Measurements from ENCODE around the gene STIP1. TPM values are rescaled to one million over a fixed set of nuclear protein-coding genes. Genes with fewer than 3 reads are reported as not detected.

STIP1 gene
- total RNA-seq, 2 donors from 2014 or later = 66.9 to 69.1 TPM

DNA sequence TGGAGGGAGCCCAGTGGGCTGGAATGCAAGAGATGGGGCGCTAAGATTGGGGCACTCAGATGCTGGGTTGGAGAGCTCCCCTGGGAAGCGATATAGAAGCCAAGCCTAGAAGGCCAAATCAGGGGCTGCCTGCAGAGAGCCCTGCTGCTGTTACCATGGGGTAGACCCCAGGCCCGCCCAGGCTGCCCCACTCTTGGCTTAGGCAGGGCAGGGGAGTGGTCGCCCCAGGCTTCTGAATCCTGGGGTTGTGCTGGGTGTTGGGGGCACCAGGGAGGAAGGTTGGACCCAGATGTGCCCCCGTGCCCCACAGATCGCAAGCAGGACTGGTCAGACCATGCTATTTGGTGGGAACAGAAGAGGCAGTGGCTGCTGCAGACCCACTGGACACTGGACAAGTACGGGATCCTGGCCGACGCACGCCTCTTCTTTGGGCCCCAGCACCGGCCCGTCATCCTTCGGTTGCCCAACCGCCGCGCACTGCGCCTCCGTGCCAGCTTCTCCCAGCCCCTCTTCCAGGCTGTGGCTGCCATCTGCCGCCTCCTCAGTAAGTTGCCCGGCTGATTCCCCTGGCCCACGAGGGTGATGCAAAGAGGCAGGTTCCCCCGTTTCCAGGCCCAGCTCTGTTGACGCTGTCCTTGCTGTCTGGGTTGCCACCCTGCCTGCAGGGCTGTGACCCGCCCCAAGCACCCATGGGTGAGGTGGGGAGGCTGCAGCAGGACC, 24.5 kb downstream of the STIP1 start:
- DNase-seq (no peak), ATAC-seq (no peak)
- Mint-ChIP-seq H3K4me1 (peaks cover 40% of the 10 kb centered on the region), H3K36me3 (ENCODE audit: low read depth) (peaks cover 4% of the 10 kb centered on the region), H3K27me3 (no peaks in the 10 kb centered on the region), H3K4me3 (no peak overlapping the region), H3K27ac (peak overlapping the region; percentile 24)
- no peaks in the 10 kb centered on the region for H3K9me3 ChIP-seq (ENCODE audit: control insufficient read depth, low read length, poor library complexity, severe bottlenecking)

DNA sequence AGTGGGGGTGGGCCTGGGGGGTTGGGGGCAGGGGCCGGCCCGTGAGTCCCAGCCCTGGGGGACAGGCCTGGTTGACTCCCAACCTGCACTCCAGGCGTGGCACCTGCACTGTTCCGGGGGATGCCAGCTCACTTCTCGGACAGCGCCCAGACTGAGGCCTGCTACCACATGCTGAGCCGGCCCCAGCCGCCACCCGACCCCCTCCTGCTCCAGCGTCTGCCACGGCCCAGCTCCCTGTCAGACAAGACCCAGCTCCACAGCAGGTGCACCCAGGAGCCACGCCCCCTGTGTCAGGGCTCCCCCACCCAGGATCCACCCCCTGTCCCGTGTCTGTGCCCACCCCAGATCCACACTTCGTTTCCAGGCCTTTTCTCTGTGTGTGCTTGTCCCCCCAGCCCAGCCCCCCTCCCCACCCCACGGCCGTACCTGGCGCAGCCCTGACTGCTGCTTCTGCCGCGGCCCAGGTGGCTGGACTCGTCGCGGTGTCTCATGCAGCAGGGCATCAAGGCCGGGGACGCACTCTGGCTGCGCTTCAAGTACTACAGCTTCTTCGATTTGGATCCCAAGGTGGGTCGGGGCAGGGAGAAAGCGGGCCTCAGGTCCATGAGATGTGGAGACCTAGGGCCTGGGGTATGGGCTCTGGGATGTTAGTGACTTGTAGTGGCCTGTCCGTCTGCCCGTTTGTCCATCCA, 25.4 kb downstream of the STIP1 start:
- H3K4me3 Mint-ChIP-seq = no peak overlapping the region
- ATAC-seq (no peak), DNase-seq (no peak)
- H3K9me3 ChIP-seq (ENCODE audit: control insufficient read depth, low read length, poor library complexity, severe bottlenecking) = no peaks in the 10 kb centered on the region
- peaks cover 35% of the 10 kb centered on the region for H3K4me1 Mint-ChIP-seq
- peaks cover 4% of the 10 kb centered on the region for H3K36me3 Mint-ChIP-seq (ENCODE audit: low read depth)
- peak overlapping the region; percentile 24 for H3K27ac Mint-ChIP-seq
- H3K27me3 Mint-ChIP-seq = no peaks in the 10 kb centered on the region

DNA sequence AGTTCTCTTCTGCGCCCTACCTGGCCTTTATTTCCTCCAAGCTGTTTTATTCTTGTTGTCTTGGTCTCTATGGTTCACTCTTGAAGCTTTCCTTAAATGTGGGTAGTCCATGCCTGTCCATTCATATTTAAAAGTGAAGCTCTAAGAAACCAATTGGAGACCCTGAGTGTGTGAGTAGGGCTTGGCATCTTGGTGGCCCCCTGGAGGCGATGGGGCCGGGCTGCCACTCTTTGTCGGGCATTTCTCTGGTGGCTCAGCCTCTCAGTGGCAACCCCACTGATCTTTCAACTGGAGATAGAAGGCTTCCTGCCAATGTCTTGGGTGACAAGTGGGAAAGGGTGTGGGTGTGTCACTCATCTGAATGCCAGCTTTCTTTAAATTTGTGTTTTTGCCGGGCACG, 30.9 kb downstream of the STIP1 start:
- ATAC-seq (no peak), DNase-seq (no peak)
- Mint-ChIP-seq H3K36me3 (ENCODE audit: low read depth) (peaks cover 2% of the 10 kb centered on the region), H3K4me3 (no peak overlapping the region), H3K27me3 (no peaks in the 10 kb centered on the region), H3K4me1 (peaks cover 19% of the 10 kb centered on the region), H3K27ac (peak overlapping the region; percentile 9)
- no peaks in the 10 kb centered on the region for H3K9me3 ChIP-seq (ENCODE audit: control insufficient read depth, low read length, poor library complexity, severe bottlenecking)

DNA sequence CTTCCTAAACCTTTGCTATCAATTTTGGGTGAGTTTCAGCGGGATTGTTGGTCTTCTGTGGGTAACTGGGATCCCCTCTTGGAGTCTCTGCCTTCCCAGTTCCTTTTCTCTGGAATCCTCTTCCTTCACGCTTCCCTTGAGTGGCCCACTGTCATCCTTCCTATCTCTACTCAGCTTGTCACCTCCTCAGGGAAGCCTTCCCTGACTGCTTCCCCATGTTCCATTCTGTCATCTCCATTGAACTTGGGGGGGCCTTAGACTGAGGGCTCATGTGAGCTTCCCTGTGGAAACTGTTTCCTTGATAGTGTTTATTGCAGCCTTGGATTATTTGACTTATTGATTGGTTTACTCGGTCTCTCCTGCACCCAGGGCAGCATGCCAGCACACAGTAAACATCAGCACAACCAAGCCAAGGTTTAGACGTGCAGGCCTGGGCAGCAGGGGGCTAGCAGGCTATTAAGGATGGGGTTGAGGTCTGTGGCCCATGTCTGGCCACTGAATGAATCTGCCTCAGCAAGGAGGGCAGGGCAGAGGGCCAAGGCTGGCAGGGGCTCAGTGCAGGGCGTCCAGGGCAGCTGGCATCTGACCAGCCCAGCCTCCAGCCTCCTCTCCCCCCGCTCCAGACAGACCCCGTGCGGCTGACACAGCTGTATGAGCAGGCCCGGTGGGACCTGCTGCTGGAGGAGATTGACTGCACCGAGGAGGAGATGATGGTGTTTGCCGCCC, 32.8 kb downstream of the STIP1 start:
- DNase-seq = no peak
- H3K27ac Mint-ChIP-seq = no peak overlapping the region
- H3K9me3 ChIP-seq (ENCODE audit: control insufficient read depth, low read length, poor library complexity, severe bottlenecking) = no peaks in the 10 kb centered on the region
- H3K27me3 Mint-ChIP-seq = no peaks in the 10 kb centered on the region
- no peak overlapping the region for H3K4me3 Mint-ChIP-seq
- peaks cover 1% of the 10 kb centered on the region for H3K36me3 Mint-ChIP-seq (ENCODE audit: low read depth)
- no peak for ATAC-seq
- H3K4me1 Mint-ChIP-seq = peaks cover 13% of the 10 kb centered on the region

DNA sequence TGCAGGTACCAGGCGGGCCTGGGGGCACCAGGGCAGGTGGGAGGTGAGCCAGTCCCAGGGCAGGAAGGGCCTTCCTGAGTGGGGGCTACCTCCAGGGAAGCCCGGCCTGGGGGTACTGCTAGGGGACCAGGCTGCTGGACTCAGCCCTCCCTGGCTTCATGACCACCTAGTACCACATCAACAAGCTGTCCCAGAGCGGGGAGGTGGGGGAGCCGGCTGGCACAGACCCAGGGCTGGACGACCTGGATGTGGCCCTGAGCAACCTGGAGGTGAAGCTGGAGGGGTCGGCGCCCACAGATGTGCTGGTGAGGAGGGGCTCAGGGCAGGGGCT, 33.3 kb downstream of the STIP1 start:
- ATAC-seq (no peak), DNase-seq (no peak)
- Mint-ChIP-seq H3K4me3 (no peak overlapping the region), H3K36me3 (ENCODE audit: low read depth) (no peaks in the 10 kb centered on the region), H3K27me3 (no peaks in the 10 kb centered on the region), H3K4me1 (peaks cover 11% of the 10 kb centered on the region), H3K27ac (no peak overlapping the region)
- no peaks in the 10 kb centered on the region for H3K9me3 ChIP-seq (ENCODE audit: control insufficient read depth, low read length, poor library complexity, severe bottlenecking)

DNA sequence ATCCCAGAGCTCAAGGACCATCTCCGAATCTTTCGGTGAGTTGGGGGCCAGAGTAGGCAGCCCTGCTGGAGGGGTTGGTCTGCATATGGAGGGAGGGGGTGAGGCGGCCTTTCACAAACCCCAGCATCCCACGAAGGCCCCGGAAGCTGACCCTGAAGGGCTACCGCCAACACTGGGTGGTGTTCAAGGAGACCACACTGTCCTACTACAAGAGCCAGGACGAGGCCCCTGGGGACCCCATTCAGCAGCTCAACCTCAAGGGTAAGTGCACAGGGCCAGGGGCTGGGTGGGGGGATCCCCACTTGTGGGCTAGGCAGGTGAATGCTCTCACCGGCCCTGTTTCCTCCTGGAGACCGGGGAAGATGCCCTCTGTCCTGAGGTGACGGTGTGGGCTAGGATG, 33.8 kb downstream of the STIP1 start:
- ATAC-seq = no peak
- no peak for DNase-seq
- peaks cover 11% of the 10 kb centered on the region for H3K4me1 Mint-ChIP-seq
- no peak overlapping the region for H3K4me3 Mint-ChIP-seq
- no peak overlapping the region for H3K27ac Mint-ChIP-seq
- no peaks in the 10 kb centered on the region for H3K27me3 Mint-ChIP-seq
- H3K9me3 ChIP-seq (ENCODE audit: control insufficient read depth, low read length, poor library complexity, severe bottlenecking) = no peaks in the 10 kb centered on the region
- H3K36me3 Mint-ChIP-seq (ENCODE audit: low read depth) = no peaks in the 10 kb centered on the region

DNA sequence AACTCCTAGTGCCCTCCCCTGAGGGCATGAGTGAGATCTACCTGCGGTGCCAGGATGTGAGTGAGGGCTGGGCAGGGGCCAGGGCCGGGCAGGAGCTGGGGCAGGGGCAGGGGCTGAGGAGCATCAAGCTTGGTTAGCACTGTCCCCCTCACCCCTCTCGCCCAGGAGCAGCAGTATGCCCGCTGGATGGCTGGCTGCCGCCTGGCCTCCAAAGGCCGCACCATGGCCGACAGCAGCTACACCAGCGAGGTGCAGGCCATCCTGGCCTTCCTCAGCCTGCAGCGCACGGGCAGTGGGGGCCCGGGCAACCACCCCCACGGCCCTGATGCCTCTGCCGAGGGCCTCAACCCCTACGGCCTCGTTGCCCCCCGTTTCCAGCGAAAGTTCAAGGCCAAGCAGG, 34.3 kb downstream of the STIP1 start:
- DNase-seq (no peak), ATAC-seq (no peak)
- no peaks in the 10 kb centered on the region for H3K27me3 Mint-ChIP-seq
- no peaks in the 10 kb centered on the region for H3K36me3 Mint-ChIP-seq (ENCODE audit: low read depth)
- no peak overlapping the region for H3K27ac Mint-ChIP-seq
- no peaks in the 10 kb centered on the region for H3K9me3 ChIP-seq (ENCODE audit: control insufficient read depth, low read length, poor library complexity, severe bottlenecking)
- peaks cover 8% of the 10 kb centered on the region for H3K4me1 Mint-ChIP-seq
- H3K4me3 Mint-ChIP-seq = no peak overlapping the region

DNA sequence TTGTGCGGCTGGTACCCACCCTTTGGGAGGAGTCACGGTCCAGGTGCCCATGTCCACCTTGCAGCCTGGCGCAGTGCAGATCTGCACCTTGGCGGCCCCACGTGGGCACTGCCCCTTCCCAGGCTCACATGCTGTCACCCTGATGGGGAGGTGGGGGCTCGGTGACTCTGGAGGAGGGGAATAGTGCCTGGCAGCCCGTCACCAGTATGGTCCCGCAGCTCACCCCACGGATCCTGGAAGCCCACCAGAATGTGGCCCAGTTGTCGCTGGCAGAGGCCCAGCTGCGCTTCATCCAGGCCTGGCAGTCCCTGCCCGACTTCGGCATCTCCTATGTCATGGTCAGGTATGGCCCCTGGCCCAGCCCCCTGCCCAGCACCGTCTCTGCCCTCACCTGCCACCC, 34.8 kb downstream of the STIP1 start:
- DNase-seq (no peak), ATAC-seq (no peak)
- Mint-ChIP-seq H3K4me3 (no peak overlapping the region), H3K27me3 (no peaks in the 10 kb centered on the region), H3K4me1 (peaks cover 10% of the 10 kb centered on the region), H3K36me3 (ENCODE audit: low read depth) (no peaks in the 10 kb centered on the region), H3K27ac (no peak overlapping the region)
- H3K9me3 ChIP-seq (ENCODE audit: control insufficient read depth, low read length, poor library complexity, severe bottlenecking) = no peaks in the 10 kb centered on the region

DNA sequence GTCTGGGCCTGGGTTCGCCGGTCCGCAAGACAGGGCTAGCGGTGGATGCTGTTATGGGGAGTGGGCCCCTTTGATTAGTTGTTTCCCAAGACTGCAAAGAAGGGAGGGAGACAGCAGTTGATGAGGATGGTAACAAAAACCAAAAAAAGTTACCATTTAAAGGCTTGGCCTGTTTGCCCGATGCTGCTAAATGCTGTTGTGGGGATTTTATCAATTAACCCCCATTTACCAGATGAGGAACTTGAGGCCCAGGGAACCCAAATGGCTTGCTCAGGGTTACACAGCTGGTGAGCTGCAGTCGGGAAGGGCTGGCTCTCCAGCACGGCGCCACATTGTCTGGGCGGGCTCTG, 36.7 kb downstream of the STIP1 start:
- no peaks in the 10 kb centered on the region for H3K36me3 Mint-ChIP-seq (ENCODE audit: low read depth)
- H3K27me3 Mint-ChIP-seq = no peaks in the 10 kb centered on the region
- H3K27ac Mint-ChIP-seq = no peak overlapping the region

DNA sequence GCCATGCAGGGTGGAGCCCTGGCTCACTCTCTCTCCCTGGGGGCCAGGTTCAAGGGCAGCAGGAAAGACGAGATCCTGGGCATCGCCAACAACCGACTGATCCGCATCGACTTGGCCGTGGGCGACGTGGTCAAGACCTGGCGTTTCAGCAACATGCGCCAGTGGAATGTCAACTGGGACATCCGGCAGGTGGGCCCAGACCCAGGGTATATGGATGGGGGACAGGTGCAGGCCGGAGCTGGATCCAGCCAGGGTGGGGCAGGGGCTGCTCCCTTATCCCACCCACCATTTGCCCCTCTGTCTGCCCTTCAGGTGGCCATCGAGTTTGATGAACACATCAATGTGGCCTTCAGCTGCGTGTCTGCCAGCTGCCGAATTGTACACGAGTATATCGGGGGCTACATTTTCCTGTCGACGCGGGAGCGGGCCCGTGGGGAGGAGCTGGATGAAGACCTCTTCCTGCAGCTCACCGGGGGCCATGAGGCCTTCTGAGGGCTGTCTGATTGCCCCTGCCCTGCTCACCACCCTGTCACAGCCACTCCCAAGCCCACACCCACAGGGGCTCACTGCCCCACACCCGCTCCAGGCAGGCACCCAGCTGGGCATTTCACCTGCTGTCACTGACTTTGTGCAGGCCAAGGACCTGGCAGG, 37.2 kb downstream of the STIP1 start:
- no peaks in the 10 kb centered on the region for H3K9me3 ChIP-seq (ENCODE audit: control insufficient read depth, low read length, poor library complexity, severe bottlenecking)
- DNase-seq (no peak), ATAC-seq (no peak)
- Mint-ChIP-seq H3K4me3 (no peak overlapping the region), H3K27me3 (no peaks in the 10 kb centered on the region), H3K4me1 (peaks cover 21% of the 10 kb centered on the region), H3K36me3 (ENCODE audit: low read depth) (no peaks in the 10 kb centered on the region), H3K27ac (no peak overlapping the region)

More for the DNA sequence above, 36.7 kb downstream of the STIP1 start:
- DNase-seq (no peak), ATAC-seq (no peak)
- peaks cover 19% of the 10 kb centered on the region for H3K4me1 Mint-ChIP-seq
- no peaks in the 10 kb centered on the region for H3K9me3 ChIP-seq (ENCODE audit: control insufficient read depth, low read length, poor library complexity, severe bottlenecking)
- no peak overlapping the region for H3K4me3 Mint-ChIP-seq

DNA sequence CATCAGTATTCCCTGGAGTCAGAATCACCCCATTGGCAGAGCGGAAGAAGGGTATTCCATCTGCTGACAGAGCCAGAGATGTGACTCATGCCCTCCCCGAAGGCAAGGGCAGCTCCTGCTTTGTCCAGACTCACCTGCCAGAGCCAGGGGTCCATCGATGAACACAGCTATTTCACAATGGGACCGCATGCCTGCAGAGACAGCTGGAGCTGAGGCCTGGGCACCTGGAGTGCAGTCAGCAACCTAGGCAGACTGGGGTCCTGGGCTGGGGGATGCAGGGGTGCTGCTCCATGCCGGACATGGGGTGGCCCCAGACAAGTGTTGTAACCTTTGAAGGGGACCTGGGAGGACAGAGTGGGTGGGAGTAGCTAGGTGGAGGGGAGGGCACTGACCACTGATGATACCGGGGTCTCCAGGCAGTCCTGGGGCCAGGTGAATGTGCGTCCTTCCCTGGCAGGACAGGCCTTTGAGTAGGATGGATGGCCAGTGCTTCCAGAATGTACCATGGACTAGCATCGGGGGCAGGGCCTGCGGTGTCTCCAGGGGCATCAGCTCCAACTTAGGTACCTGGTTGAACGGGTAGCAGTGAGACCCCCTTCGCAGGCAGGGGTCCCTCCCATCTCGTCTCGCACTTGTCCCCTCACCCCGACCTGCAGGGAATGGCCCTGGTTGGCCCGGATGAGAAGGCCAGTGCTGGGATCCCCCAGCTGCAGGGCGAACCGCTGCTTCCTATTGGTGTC, 38.4 kb downstream of the STIP1 start:
- Mint-ChIP-seq H3K36me3 (ENCODE audit: low read depth) (no peaks in the 10 kb centered on the region), H3K27me3 (no peaks in the 10 kb centered on the region), H3K4me3 (peak overlapping the region; percentile 7), H3K4me1 (peaks cover 17% of the 10 kb centered on the region), H3K27ac (peak overlapping the region; percentile 16)
- H3K9me3 ChIP-seq (ENCODE audit: control insufficient read depth, low read length, poor library complexity, severe bottlenecking) = no peaks in the 10 kb centered on the region
- ATAC-seq (no peak), DNase-seq (no peak)

DNA sequence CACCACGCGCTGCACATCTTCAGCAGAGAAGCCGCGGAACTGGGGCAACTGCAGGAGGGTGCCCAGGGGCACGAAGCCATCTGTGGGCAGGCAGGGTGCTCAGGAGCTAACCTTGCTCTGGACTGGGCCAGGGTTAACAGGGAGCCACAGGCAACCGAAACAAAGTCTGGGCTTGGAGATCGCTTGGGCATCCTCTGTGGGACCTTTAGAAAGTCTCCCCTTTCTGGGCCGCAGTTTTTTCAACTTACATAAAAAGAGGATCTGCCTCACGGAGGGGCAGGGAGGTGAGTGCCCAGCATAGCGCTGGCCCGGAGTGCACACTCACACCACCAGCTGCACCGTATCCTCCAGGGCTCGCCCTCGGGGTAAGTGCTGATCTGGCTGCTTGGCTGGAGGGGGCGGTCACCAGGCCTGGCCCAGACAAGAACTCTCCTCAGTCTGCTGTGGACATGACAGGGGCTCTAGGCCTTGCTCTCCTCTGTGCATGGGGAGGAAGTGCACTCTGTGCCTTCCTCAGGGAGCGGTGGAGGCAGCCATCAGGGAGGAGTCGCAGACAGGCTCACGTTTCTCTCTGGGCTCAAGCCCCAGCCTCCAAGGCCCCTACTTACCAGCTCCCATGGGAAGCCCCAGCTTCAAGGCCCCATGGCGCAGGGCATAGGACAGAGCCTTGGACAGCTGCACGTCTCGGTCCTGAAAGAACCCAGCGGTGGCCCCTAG, 39.1 kb downstream of the STIP1 start:
- no peaks in the 10 kb centered on the region for H3K27me3 Mint-ChIP-seq
- H3K9me3 ChIP-seq (ENCODE audit: control insufficient read depth, low read length, poor library complexity, severe bottlenecking) = no peaks in the 10 kb centered on the region
- ATAC-seq (no peak), DNase-seq (no peak)
- no peaks in the 10 kb centered on the region for H3K36me3 Mint-ChIP-seq (ENCODE audit: low read depth)
- peak overlapping the region; percentile 67 for H3K27ac Mint-ChIP-seq
- peaks cover 23% of the 10 kb centered on the region for H3K4me1 Mint-ChIP-seq
- H3K4me3 Mint-ChIP-seq = peak overlapping the region; percentile 91

All from T-helper 17 cell (primary cell).